Measurements from ENCODE around the gene LTBP3.

DNA sequence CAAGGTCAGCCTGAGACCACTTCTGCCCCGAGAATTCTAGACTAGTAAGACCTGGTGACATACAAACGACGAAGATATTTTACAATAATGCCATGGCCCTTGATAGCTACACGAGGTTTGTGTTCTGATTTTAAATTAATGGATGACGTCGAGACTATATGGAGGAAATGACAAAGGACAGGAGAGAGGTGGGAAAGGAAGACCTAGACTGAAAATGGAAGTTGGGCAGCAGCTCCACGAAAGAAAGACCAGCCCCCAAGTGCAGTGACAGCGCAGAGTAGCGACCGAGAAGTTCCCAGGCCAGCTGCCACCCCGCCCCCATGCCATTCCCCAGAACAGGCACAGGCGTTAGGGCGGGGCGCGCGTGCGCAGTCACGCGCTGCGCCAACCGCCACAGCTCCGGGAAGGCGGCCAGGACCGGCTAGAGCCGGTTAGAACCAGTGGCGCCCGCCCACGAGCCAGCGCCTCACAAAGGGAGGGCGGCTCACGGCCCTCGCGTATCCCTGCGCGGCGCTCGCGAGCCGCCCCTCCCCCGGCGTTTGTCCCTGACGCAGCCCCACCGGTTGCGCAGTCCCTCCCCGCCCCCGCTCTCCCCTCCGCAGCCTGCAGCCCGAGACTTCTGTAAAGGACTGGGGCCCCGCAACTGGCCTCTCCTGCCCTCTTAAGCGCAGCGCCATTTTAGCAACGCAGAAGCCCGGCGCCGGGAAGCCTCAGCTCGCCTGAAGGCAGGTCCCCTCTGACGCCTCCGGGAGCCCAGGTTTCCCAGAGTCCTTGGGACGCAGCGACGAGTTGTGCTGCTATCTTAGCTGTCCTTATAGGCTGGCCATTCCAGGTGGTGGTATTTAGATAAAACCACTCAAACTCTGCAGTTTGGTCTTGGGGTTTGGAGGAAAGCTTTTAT lies 60.8 kb downstream of the LTBP3 start:
- TF ChIP-seq CTCF (conservative IDR thresholded peaks at IDR 0.05; ENCODE audit: low read length): no peak
- no peak for TF ChIP-seq EZH2phosphoT487 (IDR thresholded peaks at IDR 0.05; ENCODE audit: borderline replicate concordance)
